PFSK-1 (cell line): ENCODE data around the gene SPATA31D3. TPM values are rescaled to one million over a fixed set of nuclear protein-coding genes. Genes with fewer than 3 reads are reported as not detected.
"Not testable (repeated sequence)": the region's sequence is repeated elsewhere in the genome, so short reads cannot be mapped to it uniquely, and the experiment has no call there.

Source experiments
- FOXP2 ChIP-seq: optimal IDR thresholded peaks from 2 replicates; pipeline ENCODE3; 2011; ENCODE audit warnings: borderline replicate concordance, control low read depth, inconsistent platforms; ENCODE audit not compliant: insufficient read depth; ENCODE audit errors: extremely low read length, extremely low read depth
- POLR2AphosphoS5 ChIP-seq: IDR thresholded peaks from 2 replicates; pipeline ENCODE4 v1.6.1; 2012; ENCODE audit warnings: low read depth, mild to moderate bottlenecking, control low read depth, low read length, moderate library complexity
- SIN3A ChIP-seq: IDR thresholded peaks from 2 replicates; pipeline ENCODE4 v1.6.1; 2012; ENCODE audit warnings: mild to moderate bottlenecking, low read length, moderate library complexity, borderline replicate concordance; ENCODE audit not compliant: insufficient read depth
- TAF1 ChIP-seq: IDR thresholded peaks from 2 replicates; pipeline ENCODE4 v1.6.1; 2012; ENCODE audit warnings: low read length, control low read depth, borderline replicate concordance; ENCODE audit not compliant: insufficient read depth
- polyA plus RNA-seq: library from polyadenylated mRNA; unstranded; fragments of >200 nt; gene quantifications from one replicate; pipeline ENCODE4 v1.2.1, GENCODE V29; 2012; ENCODE audit warnings: low read depth, missing spikeins; ENCODE audit not compliant: insufficient read length
- TF ChIP-seq, protein P1 (sequence below), 2 experiments: IDR thresholded peaks; 2 replicates each; pipeline versions ENCODE4 v1.6.1 to v1.8.0; 2011 to 2012; ENCODE audit warnings: low read depth in 2 of 2, low read length in 2 of 2, control low read depth in 1 of 2, inconsistent platforms in 1 of 2, mild to moderate bottlenecking in 1 of 2, moderate library complexity in 1 of 2; ENCODE audit not compliant: insufficient read depth in 1 of 2

The SPATA31D3 gene
- polyA plus RNA-seq, result not detected

GRCh38 chr9:81943393-81943792 lies at the start of gene SPATA31D3:
TSS of gene SPATA31D3 (plus strand) at chr9:81943500. CDS start at chr9:81943586, 86 bp downstream.
- TF ChIP-seq SIN3A, TAF1, FOXP2: not testable (repeated sequence)

- TF ChIP-seq POLR2AphosphoS5 (no peak), SIN3A (no peak)
Observed at GRCh38 chr9:81893929-81894328, 49.4 kb upstream of the SPATA31D3 start.

DNA sequence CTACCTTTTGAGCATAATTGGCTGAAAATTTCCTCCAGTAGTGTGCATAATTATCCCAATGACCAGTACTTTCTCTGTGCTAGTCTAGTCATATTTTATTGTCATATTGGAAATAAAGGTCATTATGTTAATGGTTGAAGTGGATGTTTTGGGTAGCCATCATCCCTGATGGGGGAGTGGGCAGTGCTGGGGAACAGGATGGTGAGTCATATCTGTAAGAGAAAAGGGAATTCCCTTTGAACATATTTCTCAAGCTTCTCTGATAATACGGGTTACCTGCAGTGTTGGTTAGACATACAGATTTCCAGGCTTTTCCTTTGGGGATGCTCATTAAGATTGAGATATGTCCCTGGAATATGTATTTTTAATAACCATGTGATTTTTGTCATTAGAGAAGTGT lies 48.4 kb upstream of the SPATA31D3 start:
- no peak for TF ChIP-seq POLR2AphosphoS5
- no peak for TF ChIP-seq TAF1
- TF ChIP-seq, protein P1, sequence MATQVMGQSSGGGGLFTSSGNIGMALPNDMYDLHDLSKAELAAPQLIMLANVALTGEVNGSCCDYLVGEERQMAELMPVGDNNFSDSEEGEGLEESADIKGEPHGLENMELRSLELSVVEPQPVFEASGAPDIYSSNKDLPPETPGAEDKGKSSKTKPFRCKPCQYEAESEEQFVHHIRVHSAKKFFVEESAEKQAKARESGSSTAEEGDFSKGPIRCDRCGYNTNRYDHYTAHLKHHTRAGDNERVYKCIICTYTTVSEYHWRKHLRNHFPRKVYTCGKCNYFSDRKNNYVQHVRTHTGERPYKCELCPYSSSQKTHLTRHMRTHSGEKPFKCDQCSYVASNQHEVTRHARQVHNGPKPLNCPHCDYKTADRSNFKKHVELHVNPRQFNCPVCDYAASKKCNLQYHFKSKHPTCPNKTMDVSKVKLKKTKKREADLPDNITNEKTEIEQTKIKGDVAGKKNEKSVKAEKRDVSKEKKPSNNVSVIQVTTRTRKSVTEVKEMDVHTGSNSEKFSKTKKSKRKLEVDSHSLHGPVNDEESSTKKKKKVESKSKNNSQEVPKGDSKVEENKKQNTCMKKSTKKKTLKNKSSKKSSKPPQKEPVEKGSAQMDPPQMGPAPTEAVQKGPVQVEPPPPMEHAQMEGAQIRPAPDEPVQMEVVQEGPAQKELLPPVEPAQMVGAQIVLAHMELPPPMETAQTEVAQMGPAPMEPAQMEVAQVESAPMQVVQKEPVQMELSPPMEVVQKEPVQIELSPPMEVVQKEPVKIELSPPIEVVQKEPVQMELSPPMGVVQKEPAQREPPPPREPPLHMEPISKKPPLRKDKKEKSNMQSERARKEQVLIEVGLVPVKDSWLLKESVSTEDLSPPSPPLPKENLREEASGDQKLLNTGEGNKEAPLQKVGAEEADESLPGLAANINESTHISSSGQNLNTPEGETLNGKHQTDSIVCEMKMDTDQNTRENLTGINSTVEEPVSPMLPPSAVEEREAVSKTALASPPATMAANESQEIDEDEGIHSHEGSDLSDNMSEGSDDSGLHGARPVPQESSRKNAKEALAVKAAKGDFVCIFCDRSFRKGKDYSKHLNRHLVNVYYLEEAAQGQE (IDR thresholded peaks at IDR 0.05; ENCODE audit: insufficient read depth in 1 of 2, low read depth in 2 of 2, low read length in 2 of 2), result no peak
- TF ChIP-seq SIN3A, result no peak
- TF ChIP-seq FOXP2, result no peak

GRCh38 chr9:81896070-81896469 lies 47.2 kb upstream of the SPATA31D3 start:
- TF ChIP-seq, protein P1 (IDR thresholded peaks at IDR 0.05; ENCODE audit: insufficient read depth in 1 of 2, low read depth in 2 of 2, low read length in 2 of 2), result no peak
- no peak for TF ChIP-seq FOXP2
- no peak for TF ChIP-seq POLR2AphosphoS5
- no peak for TF ChIP-seq SIN3A
- TF ChIP-seq TAF1, result no peak

DNA sequence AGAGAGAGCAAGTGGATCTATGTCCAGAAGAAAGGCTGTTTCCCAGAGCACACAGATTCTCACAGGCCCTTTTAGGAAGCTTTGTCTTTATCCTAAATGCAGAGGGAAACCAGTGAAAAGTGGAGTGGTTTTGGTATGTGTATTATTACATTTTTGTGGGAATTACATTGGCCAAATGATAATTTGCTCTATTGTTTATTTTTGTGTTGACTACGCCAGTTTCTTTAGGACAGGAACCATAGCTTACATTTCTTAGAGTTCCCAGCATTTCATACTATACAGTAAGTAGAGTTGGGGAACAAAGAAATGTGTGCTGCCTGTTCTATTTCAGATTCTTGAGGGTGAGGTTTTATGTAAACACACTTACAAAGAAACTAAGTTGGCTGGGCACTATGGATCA lies 44.4 kb upstream of the SPATA31D3 start:
- no peak for TF ChIP-seq FOXP2

GRCh38 chr9:81902196-81902595 lies 41.1 kb upstream of the SPATA31D3 start:
- TF ChIP-seq POLR2AphosphoS5 (no peak), SIN3A (no peak), FOXP2 (no peak), TAF1 (no peak)
- TF ChIP-seq, protein P1 (IDR thresholded peaks at IDR 0.05; ENCODE audit: insufficient read depth in 1 of 2, low read depth in 2 of 2, low read length in 2 of 2), result no peak

DNA sequence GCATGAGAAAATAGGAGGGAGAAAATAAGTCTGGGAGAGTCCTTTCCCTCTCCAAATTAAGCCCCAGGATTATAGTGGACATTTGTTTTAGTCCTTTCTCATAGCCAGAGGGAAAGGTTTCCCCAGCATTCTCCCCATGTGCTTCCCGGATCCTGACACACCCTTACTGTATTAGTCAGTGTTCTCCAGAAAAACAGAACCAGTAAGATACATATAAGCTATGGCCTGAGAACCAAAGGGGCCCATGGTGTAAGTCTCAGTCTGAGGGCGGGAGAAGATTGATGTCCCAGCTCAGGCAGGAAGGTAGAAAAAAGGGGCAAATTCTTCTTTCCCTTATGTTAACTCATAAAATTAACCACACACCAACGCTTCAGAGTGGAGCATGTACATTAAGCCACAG lies 40.7 kb upstream of the SPATA31D3 start:
- TF ChIP-seq SIN3A (no peak), FOXP2 (no peak), POLR2AphosphoS5 (no peak), TAF1 (no peak)
- TF ChIP-seq, protein P1 (IDR thresholded peaks at IDR 0.05; ENCODE audit: insufficient read depth in 1 of 2, low read depth in 2 of 2, low read length in 2 of 2), result no peak
